ENCODE measurements around the gene FUT1.
A peak's percentile ranks its signal among the peaks of the same experiment; 100 is the strongest.
"Not testable (repeated sequence)": the region's sequence is repeated elsewhere in the genome, so short reads cannot be mapped to it uniquely, and the experiment has no call there.

Gene FUT1

DNA sequence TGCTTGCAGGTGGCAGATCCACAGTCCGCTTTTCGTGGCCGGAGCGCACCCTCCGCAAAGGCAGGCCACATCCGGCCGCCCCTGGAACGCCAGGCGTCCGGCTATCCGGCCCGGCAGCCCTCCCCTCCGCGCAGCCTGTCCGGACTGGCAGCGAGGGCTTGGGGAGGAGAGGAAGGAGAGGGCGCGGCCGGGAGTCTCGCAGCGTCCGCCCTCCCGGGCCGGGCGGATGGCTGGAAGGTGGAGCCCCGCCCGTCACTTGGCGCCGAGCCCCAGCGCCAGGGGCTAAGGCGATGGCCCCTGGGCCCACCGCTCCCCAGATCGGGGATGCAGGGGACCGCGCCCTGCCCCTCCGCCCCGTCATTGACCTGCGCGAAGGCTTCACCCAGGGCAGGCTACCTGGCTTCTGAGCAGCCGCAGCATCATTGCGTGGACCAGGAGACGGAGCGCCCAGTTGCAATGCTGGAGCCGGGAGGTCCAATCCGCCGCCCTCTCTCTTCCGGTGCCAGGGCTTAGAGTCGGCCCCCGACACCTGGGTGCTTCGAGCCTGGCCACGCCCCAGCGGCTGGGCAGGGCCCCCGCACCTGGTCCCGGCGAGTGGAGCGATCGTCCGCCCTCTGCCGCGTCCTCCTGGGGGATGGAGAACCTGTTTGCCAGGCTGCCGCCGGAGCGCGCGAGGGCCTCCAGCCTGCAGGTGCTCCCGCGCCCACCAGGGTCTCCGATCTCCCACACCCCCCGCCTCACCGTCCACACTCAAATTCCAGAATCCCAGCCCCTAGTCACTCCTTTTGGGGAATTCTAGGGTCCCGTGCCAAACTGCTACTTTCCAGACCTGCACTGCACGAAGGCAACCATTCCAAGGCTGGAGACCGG, at the start of gene FUT1:
Gene FUT1 (minus strand): TSS at position 146 of the 870 bp plus-strand sequence. CDS start 1,360 bp downstream, outside the sequence.
- DNase-seq (ENCODE audit: low spot score) = no peak

- DNase-seq (ENCODE audit: low spot score) = no peak
Measured at GRCh38 chr19:48799358-48800300, 47.2 kb upstream of the FUT1 start.

- no peak for DNase-seq (ENCODE audit: low spot score)
Measured at GRCh38 chr19:48798937-48799336, 46.5 kb upstream of the FUT1 start.

DNA sequence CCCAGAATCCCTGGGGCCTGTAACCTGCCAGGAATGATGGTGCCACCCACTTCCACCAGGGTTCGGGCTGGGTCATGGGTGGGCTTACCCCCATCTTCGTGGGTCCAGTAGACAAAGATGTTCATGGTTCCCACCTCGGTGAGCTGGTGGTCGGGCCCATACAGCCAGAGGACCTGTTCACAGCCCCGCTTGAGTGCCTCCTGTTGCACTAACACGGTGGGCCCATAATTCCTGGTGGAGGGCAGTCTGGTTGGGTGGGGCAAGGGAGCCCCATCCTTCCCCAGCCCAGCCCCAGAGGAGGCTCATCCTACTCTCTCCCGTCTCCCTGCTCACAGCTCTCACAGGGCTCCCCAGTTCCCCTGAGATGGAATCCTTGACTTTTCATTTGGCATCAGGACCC, 44.7 kb upstream of the FUT1 start:
- no peak for DNase-seq (ENCODE audit: low spot score)

- no peak for DNase-seq (ENCODE audit: low spot score)
Measured at GRCh38 chr19:48796298-48797083, 44.0 kb upstream of the FUT1 start.

DNA sequence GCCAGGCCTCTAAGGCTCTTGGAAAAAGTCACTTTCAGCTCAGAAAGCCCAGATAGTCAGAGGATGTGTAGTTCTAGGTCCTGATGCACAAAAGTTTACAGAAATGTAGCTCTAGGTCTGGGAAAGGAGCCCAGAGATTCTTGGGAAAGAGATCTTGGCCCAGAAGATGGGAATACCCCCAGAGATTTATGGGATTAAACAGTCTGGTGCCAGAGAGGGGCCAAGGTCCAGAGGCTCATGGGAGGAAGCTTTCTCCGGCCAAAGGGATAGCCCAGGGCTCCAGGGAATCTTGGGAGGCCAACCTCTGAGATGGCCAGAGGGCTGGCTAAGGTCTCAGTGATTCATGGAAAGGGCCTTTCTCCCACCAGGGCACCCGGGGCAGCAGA, 43.2 kb upstream of the FUT1 start:
- no peak for DNase-seq (ENCODE audit: low spot score)

- DNase-seq (ENCODE audit: low spot score) = peak; percentile 97
Measured at GRCh38 chr19:48795055-48795684, 42.7 kb upstream of the FUT1 start.

DNA sequence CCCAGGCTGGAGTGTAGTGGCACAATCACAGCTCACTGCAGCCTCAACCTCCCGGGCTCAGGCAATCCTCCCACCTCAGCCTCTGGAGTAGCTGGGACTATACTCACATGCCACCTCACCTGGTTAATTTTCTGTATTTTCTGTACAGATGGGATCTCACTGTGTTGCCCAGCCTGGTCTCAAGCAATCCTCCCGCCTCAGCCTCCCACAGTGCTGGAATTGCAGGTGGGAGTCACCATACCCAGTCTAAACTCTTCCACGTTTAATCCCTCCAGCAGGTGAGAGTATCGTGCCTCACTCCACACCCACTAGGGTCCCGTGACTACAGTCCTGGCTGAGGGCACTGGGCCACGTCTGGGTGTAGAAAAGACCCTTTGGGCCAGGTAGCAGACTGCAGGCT, 41.9 kb upstream of the FUT1 start:
- DNase-seq (ENCODE audit: low spot score) = no peak

GRCh38 chr19:48793271-48793670, 40.8 kb upstream of the FUT1 start:
- no peak for DNase-seq (ENCODE audit: low spot score)

- DNase-seq (ENCODE audit: low spot score) = not testable (repeated sequence)
Measured at GRCh38 chr19:48787331-48787730, 34.9 kb upstream of the FUT1 start.

- not testable (repeated sequence) for DNase-seq (ENCODE audit: low spot score)
Measured at GRCh38 chr19:48786422-48786821, 34.0 kb upstream of the FUT1 start.

DNA sequence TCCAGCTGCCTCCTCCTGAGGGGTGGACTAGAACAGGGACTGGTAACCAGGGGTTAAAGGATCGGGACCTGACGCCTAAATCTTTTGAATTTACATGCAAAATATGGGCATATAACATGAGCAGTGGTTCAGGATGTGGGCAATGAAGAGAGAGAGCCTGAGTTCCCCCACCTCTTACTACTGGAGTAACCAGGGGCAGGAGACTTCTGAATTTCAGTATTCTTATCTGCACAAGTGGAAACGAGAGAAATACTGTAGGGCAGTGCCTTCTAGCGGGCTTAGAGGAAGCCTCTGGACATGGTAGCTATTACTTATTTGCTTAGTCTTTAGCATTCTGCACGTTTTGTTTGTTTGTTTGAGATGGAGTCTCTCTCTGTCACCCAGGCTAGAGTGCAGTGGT, 32.1 kb upstream of the FUT1 start:
- no peak for DNase-seq (ENCODE audit: low spot score)

GRCh38 chr19:48780631-48781391, 28.4 kb upstream of the FUT1 start:
- DNase-seq (ENCODE audit: low spot score) = peak; percentile 9

- DNase-seq (ENCODE audit: low spot score) = no peak
Measured at GRCh38 chr19:48779636-48780035, 27.2 kb upstream of the FUT1 start.

DNA sequence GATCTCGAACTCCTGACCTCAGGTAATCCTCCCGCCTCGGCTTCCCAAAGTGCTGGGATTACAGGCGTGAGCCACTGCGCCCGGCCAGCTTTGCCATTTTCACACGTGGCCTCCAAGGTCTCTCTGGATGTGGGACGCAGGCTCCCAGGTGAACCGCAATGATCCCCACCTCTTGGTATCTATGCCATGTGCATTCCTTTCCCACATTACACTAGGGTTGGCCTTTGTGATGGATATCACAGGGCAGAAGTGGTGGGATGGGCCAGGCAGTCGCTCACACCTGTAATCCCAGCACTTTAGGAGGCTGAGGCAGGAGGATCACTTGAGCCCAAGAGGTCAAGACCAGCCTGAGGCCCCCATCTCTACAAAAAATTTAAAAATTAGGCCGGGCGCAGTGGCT, 25.3 kb upstream of the FUT1 start:
- DNase-seq (ENCODE audit: low spot score) = no peak

- DNase-seq (ENCODE audit: low spot score) = no peak
Measured at GRCh38 chr19:48777139-48777538, 24.7 kb upstream of the FUT1 start.

- DNase-seq (ENCODE audit: low spot score) = no peak
Measured at GRCh38 chr19:48772503-48772953, 20.1 kb upstream of the FUT1 start.

DNA sequence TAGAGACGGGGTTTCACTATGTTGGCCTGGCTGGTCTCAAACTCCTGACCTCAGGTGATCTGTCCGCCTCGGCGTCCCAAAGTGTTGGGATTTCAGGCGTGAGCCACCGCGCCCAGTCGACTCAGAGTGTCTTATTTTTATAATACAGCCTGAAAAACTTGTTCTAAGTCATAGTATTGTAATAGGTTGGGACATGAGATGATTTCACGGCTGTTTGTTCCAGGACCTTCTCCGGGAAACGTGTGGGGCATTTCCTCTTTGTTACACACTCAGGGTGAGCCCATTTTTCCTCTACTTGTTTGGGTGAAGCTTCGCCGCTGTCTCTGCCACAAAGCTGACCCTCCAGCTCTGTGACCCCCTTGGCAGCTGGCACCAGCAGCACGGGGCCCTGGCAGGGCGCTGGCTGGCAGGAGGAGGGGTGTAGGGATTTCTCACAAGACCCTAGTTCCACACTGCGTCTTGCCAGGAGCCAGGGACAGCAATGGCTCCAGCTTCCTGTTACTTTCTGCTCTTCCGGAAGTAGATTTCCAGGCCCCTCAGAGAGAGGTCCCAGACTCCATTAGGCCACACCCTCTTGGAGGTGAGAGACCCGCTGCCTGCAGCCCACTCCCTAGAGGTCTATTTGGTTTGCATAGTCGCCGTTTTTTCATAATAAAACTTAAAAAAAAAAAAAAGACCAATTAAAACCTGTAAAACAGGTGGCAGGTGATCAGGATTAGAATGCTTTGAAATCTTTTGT, 18.5 kb upstream of the FUT1 start:
- DNase-seq (ENCODE audit: low spot score) = no peak

DNA sequence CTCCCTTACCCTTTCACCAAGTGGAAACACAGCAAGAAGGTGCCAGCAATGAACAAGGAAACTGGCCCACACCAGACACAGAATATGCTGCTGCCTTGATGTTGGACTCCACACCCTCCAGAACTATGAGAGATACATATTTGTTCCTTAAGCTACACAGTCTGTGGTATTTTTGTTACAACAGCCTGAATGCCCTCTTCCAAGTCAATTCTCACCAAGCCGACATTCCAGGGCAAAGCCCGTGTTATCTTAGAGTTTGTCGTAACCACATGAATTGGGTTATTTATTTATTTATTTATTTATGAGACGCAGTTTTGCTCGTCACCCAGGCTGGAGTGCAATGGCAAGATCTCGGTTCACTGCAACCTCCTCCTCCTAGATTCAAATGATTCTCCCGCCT, 17.8 kb upstream of the FUT1 start:
- no peak for DNase-seq (ENCODE audit: low spot score)
